ENCODE measurements around the gene EPHA4.

EPHA4 gene

GRCh38 chr2:221571025-221571550 is 1.0 kb downstream of the EPHA4 start:
- DNase-seq, result peak; percentile 64

GRCh38 chr2:221570321-221570935 is 1.7 kb downstream of the EPHA4 start:
- peak; percentile 31 for DNase-seq

GRCh38 chr2:221569871-221570270 is 2.2 kb downstream of the EPHA4 start:
- no peak for DNase-seq

- DNase-seq, result no peak
These were observed 2.7 kb downstream of the EPHA4 start for GRCh38 chr2:221569425-221569845.

- no peak for DNase-seq
These were observed 3.8 kb downstream of the EPHA4 start for GRCh38 chr2:221568299-221568698.

GRCh38 chr2:221567809-221568208 is 4.3 kb downstream of the EPHA4 start:
- no peak for DNase-seq

GRCh38 chr2:221567231-221567760 is 4.8 kb downstream of the EPHA4 start:
- DNase-seq, result no peak

GRCh38 chr2:221563270-221563985 is 8.7 kb downstream of the EPHA4 start:
- no peak for DNase-seq

- DNase-seq, result no peak
These were observed 9.9 kb downstream of the EPHA4 start for GRCh38 chr2:221562226-221562625.

GRCh38 chr2:221561770-221562169 is 10.3 kb downstream of the EPHA4 start:
- no peak for DNase-seq

GRCh38 chr2:221559991-221560390 is 12.1 kb downstream of the EPHA4 start:
- no peak for DNase-seq

- no peak for DNase-seq
These were observed 14.0 kb downstream of the EPHA4 start for GRCh38 chr2:221558107-221558506.

- no peak for DNase-seq
These were observed 16.6 kb downstream of the EPHA4 start for GRCh38 chr2:221555494-221555846.

GRCh38 chr2:221554769-221555493 is 17.2 kb downstream of the EPHA4 start:
- peak; percentile 18 for DNase-seq

- DNase-seq, result no peak
These were observed 18.8 kb downstream of the EPHA4 start for GRCh38 chr2:221553333-221553732.

- DNase-seq, result no peak
These were observed 19.8 kb downstream of the EPHA4 start for GRCh38 chr2:221552291-221552690.

GRCh38 chr2:221551864-221552263 is 20.2 kb downstream of the EPHA4 start:
- DNase-seq, result no peak

- DNase-seq, result no peak
These were observed 23.0 kb downstream of the EPHA4 start for GRCh38 chr2:221549143-221549542.

- peak; percentile 56 for DNase-seq
These were observed 25.4 kb downstream of the EPHA4 start for GRCh38 chr2:221546505-221547225.

- no peak for DNase-seq
These were observed 30.9 kb downstream of the EPHA4 start for GRCh38 chr2:221541131-221541735.

GRCh38 chr2:221539246-221539645 is 32.9 kb downstream of the EPHA4 start:
- no peak for DNase-seq

- no peak for DNase-seq
These were observed 36.3 kb downstream of the EPHA4 start for GRCh38 chr2:221535824-221536223.

Measured in CD4-positive, alpha-beta T cell treated with Interleukin-4 for 4 hours (primary cell).